ENCODE data around the gene ZNF691. TPM values are rescaled to one million over a fixed set of nuclear protein-coding genes. Genes with fewer than 3 reads are reported as not detected.

The ZNF691 gene
- total and polyA plus RNA-seq, 2 donors from 2014 or later = 11.7 to 17.3 TPM

- H3K4me3 ChIP-seq (ENCODE audit: low read length in 3 of 3) = peak overlapping the region in 1 of 3 donors; percentile 90
- peaks cover 9 to 13% (median 9%) of the 10 kb centered on the region in 3 donors for H3K36me3 ChIP-seq (ENCODE audit: control insufficient read depth in 2 of 3, insufficient read depth in 3 of 3, low read length in 3 of 3)
- intact Hi-C loops (cut with DNase I) = no loop called here
- TF ChIP-seq CTCF (IDR thresholded peaks at IDR 0.05; ENCODE audit: borderline replicate concordance, extremely low read depth, insufficient read depth) = no peak
- DNase-seq = no peak
- no peaks in the 10 kb centered on the region for H3K27me3 ChIP-seq (ENCODE audit: control insufficient read depth, insufficient read depth, low read length)
- H3K9me3 ChIP-seq (ENCODE audit: control insufficient read depth in 2 of 3, insufficient read depth in 1 of 3, low read length in 3 of 3) = no peaks in the 10 kb centered on the region
- peaks cover 0 to 9% (median 6%) of the 10 kb centered on the region in 3 donors for H3K4me1 ChIP-seq (ENCODE audit: control insufficient read depth in 2 of 3, insufficient read depth in 2 of 3, low read depth in 1 of 3, low read length in 3 of 3)
- no peak overlapping the region for H3K27ac ChIP-seq (ENCODE audit: low read depth in 2 of 2, low read length in 2 of 2)
- H3K9ac ChIP-seq (ENCODE audit: low read length in 3 of 3) = peak overlapping the region in 1 of 3 donors; percentile 84
- no peak for FAIRE-seq
Observed at GRCh38 chr1:42847721-42848460, 1.5 kb downstream of the ZNF691 start.

DNA sequence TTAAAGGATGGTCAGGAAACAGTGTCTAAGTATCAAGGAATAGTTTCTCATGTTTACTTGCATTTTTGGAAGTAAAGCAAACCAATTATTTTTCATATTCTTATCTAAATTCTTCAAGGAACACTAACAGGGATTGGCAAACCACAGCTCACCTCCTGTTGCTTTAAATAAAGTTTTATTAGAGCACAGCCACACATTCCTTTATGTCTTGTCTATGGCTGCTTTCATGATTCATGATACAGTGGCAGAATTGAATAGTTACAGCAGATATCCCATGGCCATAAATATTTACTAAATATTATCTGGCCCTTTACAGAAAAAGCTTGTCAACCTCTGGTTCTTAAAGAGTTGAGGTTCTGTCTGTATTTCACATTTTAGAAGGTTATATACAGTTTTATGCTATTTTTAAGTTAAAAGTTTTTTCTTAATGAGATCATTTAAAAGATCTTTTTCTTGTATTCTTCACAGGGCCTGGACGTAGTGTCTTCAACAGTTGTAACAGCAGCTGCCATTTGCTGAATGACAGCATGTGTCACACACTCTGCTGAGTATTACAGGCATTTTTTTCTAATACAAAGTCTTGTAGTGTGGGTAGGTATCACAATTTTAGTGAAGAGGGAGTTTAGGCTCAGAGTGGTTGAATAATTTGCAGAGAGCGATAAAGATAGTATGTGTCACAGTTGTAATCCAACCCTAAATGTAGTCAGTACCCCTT lies 2.6 kb downstream of the ZNF691 start:
- DNase-seq = no peak
- FAIRE-seq = no peak
- intact Hi-C loops (cut with DNase I) = no loop called here
- Histone ChIP-seq H3K9me3 (ENCODE audit: control insufficient read depth in 2 of 3, insufficient read depth in 1 of 3, low read length in 3 of 3) (no peaks in the 10 kb centered on the region), H3K27me3 (ENCODE audit: control insufficient read depth, insufficient read depth, low read length) (no peaks in the 10 kb centered on the region), H3K9ac (ENCODE audit: low read length in 3 of 3) (no peak overlapping the region), H3K4me3 (ENCODE audit: low read length in 3 of 3) (no peak overlapping the region), H3K36me3 (ENCODE audit: control insufficient read depth in 2 of 3, insufficient read depth in 3 of 3, low read length in 3 of 3) (peaks cover 9% of the 10 kb centered on the region in 3 donors), H3K4me1 (ENCODE audit: control insufficient read depth in 2 of 3, insufficient read depth in 2 of 3, low read depth in 1 of 3, low read length in 3 of 3) (peaks cover 0 to 9% (median 6%) of the 10 kb centered on the region in 3 donors), H3K27ac (ENCODE audit: low read depth in 2 of 2, low read length in 2 of 2) (no peak overlapping the region)
- no peak for TF ChIP-seq CTCF (IDR thresholded peaks at IDR 0.05; ENCODE audit: borderline replicate concordance, extremely low read depth, insufficient read depth)

GRCh38 chr1:42849944-42850343 lies 3.5 kb downstream of the ZNF691 start:
- Histone ChIP-seq H3K36me3 (ENCODE audit: control insufficient read depth in 2 of 3, insufficient read depth in 3 of 3, low read length in 3 of 3) (peaks cover 7 to 9% (median 9%) of the 10 kb centered on the region in 3 donors), H3K9ac (ENCODE audit: low read length in 3 of 3) (no peak overlapping the region), H3K4me1 (ENCODE audit: control insufficient read depth in 2 of 3, insufficient read depth in 2 of 3, low read depth in 1 of 3, low read length in 3 of 3) (peaks cover 0 to 9% (median 6%) of the 10 kb centered on the region in 3 donors), H3K9me3 (ENCODE audit: control insufficient read depth in 2 of 3, insufficient read depth in 1 of 3, low read length in 3 of 3) (no peaks in the 10 kb centered on the region), H3K4me3 (ENCODE audit: low read length in 3 of 3) (no peak overlapping the region), H3K27me3 (ENCODE audit: control insufficient read depth, insufficient read depth, low read length) (no peaks in the 10 kb centered on the region), H3K27ac (ENCODE audit: low read depth in 2 of 2, low read length in 2 of 2) (no peak overlapping the region)
- no peak for TF ChIP-seq CTCF (IDR thresholded peaks at IDR 0.05; ENCODE audit: borderline replicate concordance, extremely low read depth, insufficient read depth)
- intact Hi-C loops (cut with DNase I) = no loop called here
- no peak for DNase-seq
- no peak for FAIRE-seq

All from kidney (tissue), 14 donors.